HG02973 (cell line): Measurements from ENCODE around the gene MYO5A.

Experiments
- ATAC-seq: cut with Tn5 transposase; IDR thresholded peaks from one replicate; pipeline ENCODE4 v1.9.1; 2021; ENCODE audit warnings: moderate library complexity; ENCODE audit not compliant: unreplicated experiment

The MYO5A gene

DNA sequence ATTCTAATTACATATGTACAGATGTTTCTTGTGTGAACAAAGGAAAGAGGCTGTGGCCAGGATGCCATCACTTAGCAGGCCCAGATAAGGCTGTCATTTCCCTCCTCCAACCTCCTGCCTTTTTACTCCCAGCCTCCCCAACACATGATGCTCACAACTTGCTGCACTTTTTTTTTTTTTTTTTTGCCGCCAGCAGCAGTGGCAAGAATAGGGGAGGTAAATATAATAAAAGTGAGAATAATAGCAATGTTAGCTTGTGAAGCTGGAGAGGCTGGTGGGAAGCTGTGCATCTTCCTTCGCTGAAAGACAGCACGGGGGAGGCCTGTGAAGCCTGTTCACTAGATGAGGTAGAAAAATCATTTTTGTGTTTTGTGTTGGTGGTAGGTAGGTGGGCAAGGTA, 190.6 kb downstream of the MYO5A start:
- no peak for ATAC-seq

DNA sequence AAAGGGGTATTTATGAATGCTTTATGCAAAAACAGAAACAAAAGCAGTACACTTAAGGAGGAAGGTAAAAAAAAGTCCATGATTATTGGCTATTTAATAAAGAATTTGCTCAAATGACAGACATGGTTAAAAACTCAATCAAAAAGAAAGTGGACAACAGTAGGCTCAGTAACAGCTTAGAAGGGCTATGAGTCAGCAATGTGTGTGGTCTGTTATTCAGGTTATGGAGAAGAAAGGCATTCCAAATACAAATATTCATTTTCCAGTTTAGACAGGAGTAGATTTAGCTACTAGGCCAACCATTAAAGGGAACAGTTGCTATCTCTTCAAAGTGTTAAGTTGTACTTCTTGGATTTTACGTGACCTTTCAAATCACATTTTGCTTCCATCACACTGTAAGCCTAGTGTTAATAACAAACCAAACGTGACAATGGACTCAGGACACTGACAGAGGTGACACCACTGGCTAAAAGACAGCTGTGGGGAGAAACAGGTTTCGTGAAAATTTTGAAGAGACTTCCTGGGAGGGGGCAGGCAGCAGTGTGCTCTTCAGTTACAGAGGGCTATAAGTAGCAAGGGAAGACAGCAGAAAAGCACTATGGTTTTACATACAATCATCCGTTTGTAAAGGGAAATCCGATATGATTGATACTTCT, 191.4 kb downstream of the MYO5A start:
- ATAC-seq, result no peak

DNA sequence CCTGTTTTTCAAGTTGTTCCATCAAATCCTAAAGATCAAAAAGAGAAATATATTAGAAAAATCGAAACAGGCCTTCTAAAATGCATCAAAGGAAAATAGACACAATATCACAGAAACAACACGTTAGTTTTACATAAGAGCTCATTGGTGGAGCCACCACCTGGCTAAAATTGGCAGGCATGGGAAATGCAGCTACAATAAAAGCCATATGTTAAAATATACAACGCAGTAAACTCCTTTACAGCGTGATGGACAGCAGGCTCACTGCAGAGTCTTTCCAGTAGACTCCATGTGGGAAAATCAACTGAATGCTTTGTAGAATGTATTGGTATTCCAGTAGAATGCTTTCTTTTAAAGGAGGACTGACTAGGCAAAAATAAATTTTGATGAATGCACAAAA, 192.2 kb downstream of the MYO5A start:
- ATAC-seq, result no peak

DNA sequence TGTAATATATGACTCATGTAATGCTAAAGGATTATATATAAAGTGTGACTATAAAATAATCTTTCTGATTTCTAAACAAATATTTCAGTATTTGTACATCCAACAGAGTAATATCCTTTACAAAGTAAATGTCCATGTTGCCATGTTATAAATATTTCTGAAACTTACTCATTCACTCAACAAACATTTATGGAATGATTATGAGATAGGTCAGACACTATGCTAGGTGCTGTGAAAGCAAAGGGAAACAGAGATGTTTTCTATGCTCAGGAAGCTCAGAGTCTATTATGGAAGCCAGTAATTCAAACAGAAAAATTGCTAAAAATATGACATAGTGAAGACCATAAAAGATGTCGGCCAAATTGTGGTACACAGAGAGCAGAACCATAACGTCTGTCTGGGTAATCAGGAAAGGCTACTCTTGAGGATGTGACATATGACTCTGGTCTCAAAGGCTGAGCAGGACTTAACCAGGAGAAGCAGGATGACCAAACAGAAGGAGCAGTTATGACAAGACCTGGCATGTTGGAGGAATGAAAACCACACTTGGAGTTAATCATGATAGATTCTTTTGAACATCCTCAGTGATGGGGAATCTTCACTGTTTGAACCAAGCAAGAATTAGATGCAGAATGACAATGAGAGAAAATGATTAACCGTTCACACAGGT, 194.1 kb downstream of the MYO5A start:
- no peak for ATAC-seq

DNA sequence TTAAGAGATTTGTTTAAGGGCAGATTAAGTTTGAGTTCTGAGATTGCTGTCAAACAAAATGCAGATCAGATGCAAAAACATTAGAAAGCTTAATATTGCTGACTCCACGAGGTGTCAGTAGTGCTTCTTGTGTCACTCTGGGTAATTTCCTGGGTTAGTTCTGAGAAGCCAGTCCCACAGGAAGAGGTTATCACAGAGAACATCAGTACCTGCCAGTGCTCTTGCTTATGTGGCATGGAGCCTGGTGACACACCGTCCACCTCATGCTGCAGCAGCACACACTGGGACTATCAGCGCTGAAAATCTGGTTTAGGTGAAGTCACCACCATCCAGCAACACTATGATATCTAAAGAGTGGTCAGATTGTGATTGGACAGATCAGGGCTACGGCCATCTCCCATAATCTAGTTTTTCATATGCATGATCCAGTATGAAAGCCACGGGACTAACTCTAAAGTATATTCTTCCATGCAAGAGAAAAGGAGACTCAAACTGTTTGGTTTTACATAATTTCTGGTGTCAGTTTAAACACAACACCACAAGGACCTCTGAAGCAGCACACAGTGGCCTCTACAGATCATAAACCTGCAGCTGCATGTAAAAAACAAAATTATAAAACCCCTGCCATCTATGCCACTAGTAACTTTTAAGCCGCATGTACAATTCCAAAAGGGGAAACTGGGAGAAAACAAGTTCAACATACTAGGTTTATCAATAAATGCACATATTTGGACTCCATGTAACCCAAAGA, 197.0 kb downstream of the MYO5A start:
- peak; percentile 77 for ATAC-seq

DNA sequence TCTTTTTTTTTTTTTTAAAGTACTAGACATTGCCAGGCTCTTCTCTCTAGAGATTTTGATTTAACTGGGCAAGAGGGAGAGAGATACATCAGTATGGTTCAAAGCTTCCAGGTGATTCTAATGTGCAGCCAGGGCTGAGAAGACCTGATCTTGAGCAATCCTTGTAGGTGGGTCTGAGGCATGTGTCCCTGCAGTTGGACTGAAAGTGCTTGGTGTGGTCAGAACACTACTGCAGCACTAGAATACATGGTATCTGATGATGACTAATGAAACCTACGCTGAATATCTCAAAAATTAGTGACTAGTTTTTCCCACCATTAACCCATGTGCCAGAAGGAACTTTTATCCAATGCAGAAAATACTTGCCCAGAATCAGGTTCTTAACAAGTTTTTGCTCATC, 198.7 kb downstream of the MYO5A start:
- no peak for ATAC-seq

DNA sequence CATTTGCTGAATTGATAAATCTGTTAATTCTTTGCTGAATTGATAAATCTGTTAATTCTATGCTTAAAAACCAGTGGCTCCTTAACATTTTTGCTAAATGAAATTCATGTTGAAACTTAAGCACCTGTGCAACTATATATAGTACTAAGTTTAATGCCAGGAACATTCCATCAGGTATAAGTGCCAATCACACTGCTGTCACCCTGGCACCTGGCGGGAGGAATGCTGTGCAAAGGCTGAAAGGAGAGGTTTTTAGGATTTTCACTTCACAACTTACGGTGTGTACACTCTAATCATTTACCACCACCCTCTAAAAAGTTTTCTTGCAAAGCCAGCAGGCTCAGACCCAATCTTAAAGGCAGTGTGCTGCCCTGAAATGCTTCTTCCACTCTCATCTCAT, 199.5 kb downstream of the MYO5A start:
- ATAC-seq, result no peak

DNA sequence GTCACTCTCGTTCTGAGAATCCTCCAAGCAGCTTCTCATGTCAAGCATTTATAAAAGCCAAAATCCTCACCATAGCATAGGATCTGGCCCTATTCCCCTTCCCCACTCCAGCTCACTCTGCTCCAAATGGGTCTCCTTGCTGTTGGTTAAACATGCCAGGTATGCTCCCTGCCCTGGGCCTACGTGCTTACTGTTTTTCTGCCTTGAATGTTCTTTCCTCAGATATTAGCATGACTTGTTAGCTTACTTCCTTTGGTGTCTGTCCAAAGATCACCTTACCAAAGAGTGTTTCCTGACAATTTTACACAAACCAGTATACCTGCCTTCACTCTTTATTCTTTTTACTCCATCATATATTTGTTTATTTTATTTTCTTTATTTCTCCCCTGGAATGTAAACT, 200.0 kb downstream of the MYO5A start:
- no peak for ATAC-seq

DNA sequence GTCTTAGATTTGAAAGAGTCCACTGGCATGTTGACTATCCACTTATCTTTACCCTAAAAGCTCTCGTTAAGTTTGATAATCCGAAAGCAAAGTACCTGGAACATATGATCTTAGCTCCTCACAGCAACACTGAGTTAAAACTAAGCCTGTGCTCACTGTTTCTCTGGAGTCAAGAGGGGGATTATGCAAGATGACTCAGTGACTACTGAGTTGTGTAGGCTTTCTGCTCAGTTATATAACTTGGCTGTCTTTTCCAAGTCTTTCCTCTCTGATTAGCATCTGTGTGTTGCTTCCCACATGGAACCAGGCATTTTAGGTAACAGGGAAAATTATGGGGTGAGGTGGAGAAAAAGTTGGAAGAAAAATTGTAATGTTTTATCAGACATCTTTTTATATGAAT, 201.9 kb downstream of the MYO5A start:
- ATAC-seq, result no peak

DNA sequence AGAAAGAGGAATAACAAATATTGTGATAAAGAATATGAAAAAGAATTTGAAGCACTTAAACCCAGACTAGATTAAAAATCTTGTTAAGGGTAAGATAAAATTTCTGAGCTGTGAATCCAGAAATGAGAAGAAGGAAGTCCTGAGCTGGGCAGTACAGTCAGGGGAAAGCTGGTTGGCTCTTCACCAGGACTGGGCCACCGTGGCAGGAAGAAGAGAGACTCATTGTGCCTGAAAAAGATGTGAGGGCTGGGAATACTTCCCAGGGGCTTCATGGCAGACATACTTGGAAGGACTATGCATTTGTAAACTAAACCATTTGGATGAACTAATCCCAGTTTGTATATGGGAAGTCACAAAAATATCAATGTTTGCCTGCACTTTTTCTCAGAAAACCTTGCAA, 204.6 kb downstream of the MYO5A start:
- no peak for ATAC-seq

DNA sequence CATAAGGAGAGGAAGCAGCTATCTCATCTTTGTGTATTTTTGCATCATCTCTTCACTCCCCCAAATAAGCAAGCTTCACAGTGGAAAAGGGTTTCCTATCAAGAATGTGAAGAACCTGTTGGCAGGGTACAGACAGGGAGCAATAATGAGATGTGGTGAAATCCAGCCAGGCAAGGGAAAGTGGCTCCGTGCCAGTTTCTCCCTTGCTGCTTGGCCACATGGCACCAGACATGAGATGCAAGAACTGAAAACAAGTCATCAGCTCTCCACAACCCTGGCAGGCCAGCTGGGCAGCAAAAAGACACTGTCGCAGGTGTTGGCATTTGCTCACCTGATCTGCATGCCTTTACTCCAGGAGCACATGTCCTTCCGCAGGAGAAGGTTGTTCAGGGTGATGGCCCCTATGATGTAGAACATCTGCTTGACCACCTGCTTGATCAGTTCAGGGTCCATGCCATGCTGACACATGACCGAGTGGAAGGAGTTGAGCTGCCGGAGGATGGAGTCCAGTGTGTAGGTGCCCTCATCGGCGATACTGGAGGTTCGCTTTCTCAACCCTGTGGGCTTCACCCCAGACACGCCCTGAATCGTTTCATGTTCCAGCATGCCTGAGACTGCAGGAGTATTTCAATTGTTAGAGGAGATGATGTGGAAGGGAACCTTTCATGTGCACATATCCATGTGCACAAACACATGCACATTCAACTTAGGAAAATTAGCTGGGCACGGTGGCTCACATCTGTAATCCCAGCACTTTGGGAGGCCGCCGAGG, 209.8 kb downstream of the MYO5A start:
- ATAC-seq, result no peak

DNA sequence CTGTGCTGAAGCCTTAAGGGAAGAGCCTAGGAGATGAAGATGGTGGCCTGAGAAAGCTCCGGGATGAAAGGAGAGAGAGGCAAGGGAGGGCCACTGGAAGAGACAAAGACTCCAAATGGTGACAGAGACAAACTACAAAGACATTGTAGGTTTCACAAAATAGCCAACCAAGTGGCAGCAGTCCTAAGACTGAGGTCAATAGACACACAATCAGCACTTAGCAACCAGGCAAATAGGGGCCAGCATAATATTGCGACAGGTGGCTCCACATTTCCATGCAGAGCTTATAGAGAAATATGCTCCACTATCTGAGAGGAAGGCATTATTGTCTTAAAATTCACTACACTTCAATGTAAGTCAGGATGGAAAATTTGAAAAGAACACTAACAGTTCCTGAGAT, 211.0 kb downstream of the MYO5A start:
- no peak for ATAC-seq

DNA sequence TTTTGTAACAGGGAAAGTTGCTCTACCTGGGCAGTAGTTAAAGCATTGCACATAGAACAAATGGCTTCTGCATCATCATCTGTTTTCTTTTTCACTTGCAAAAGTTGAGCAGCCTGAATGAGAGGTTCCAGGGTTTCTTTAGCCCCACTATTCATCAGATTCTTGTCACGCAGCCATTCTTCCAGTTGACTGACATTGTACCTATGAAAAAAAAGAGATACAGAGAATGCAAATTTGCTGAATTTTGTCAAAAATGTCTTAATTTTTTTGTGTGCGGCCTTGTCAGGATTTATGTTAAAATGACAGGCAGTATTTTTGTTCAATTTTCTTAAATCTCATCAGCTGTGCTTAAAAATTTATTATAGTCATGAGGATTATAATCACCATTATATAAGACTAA, 211.7 kb downstream of the MYO5A start:
- no peak for ATAC-seq

DNA sequence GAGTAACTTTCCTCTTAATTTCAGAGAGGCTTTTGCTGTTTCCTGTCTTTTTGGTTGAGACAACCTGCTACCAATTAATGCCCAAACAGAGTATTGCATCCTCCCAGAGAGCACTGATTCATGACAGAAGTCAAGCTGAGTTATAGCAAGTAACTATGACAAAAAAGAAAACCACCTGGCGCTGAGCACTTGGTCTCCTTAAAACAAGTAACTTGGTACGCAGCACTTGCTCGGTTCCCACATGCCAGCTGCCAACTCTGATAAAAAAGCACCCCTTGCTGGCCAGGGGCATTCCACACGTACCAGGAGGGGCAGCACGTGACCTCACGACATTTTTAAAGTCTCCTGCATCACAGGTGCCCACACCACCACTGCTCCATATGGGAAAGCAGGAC, 219.5 kb downstream of the MYO5A start:
- ATAC-seq, result peak; percentile 49

DNA sequence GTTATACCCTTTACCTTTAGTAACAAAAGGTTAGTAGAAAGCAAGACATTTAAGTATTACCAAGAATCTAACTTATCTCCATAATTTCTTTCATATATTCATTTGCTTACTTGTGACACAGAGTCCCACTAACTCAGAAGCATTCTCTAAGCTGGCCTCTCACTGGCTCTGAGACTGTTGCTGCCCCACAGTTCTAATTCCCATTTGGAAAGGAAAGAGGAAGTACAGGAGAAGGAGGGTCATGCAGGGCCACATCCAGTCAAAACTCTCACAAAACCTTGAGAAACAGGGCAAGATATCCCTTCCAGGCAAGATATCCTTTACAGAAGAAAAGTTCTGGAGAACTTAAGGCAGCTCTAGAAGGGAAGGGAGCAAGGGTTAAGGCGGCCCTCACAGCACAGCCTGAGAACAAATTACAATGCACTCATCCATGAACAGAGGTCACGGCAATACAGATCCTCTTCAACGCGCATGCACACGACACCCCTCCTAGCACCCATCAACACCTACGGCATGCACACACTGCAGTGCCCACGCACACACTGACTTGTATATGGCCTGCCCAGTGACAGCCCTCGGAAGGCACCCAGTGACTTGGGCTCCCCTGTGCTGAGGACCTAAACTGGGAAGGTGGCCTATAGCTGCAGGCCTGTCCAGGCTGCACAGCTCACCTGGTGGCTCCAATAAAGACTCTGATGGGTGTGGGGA, 220.1 kb downstream of the MYO5A start:
- peak; percentile 83 for ATAC-seq

DNA sequence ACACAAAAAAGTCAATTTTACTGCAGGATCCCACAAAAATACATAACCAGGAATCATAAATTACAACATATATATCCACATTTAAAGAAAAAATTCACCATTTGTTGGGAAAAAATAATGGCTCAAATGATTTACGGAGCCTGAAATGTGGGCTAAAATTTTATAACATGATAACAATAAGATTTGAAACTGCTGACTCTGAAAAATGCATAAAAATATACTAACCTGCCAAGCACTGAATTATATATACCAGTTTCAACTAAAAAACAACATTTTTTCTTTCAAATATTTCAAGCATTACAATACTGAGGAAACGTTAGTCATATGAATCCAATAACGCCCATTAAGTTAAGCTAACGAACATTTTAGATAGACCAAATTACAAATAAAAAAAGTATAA, 220.8 kb downstream of the MYO5A start:
- ATAC-seq, result no peak

DNA sequence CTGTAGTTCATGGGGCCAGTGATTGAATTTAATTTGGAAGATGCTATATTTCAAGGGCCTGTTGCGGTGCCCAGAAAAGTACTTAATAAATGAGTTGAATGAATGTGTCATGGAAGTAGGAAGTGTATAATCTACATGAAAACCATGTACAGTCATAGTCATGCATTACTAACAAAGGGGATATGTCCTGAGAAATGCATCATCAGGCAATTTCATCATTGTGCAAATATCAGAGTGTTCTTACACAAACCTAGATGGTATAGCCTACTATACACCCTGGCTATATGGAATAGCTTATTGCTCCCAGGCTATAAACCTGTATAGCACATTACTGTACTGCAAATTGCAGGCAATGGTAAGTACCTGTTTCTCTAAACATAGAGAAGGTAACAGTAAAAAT, 222.4 kb downstream of the MYO5A start:
- no peak for ATAC-seq

DNA sequence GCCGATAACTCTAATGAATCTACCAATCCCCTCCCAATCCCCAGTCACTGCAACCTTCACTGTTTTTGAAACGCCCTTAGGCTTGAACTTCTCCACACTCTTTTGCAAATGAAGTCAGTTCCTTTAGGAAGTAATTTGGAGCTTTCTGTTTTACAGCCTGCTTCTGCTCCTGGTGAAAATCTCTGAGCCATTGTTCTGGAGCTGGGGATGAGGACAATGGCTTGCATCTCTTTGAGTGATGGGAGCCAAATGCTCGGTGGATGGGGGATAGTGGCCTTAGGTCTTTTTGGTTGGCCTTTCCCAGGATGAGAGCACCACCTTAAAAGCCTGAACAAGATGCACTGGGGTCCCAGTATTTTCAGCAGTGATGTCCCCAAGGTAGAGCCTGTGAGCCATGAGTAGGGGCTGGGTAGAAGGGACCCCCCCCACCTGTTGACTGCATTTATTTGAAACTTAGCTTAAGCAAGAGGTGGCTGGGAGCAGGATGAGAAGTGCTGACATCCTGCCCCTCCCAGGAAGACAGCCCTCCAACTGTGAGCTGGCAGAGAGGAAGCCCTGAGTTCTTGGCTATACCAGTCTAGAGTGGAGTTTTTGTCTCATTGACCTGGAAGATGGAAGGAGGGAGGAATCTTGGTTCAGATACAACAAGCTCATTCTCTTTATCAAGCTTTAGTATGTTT, 225.4 kb downstream of the MYO5A start:
- no peak for ATAC-seq

DNA sequence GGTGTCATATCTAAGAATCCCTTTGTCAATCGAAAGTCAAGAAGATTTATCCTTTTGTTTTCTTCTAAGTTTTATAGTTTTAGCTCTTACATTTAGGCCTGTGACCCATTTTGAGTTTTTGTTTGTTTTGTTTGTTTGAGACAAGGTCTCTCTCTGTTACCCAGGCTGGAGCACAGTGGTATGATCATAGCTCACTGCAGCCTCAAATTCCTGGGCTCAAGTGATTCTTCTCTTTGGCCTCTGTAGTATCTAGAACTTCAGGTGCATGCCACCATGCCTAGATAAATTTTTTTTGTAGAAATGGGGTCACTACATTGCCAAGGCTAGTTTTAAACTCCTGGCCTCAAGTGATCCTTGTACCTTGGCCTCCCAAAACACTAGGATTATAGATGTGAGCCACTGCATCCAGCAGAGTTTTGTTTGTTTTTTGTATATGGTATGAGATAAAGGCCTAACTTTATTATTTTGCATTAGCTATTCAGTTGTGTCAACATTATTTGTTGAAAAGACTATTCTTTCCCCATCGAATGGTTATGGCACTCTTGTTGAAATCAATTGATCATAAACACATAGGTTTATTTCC, 227.3 kb downstream of the MYO5A start:
- ATAC-seq, result no peak

DNA sequence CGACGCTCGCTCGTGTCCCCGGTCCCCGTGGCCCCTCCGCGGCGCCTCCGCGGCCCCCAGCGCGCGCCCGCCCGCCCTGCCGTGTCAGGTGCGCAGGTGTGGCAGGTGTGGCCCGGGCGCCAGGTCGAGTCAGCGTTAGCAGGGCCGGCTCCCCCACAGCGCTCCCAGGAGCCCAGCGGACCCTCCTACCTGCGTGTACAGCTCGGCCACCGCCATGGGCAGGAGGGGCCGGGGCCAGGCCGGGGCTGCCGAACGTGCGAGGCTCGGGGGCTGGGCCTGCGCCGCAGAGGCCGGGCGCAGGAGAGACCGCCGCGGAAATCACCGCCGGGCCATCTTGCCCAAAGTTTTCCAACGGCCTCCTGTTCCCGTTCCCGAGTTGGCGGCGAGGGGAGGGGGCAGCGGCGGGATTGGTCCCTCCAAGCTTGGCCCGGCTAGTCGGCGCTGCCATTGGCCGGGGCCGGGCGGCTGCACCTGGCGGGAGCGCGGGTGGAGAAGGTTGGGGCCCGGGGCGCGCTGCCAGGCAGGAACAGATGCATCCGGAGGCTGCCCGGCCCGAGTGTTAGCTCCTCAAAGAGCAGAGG, 233.2 kb downstream of the MYO5A start, which contains the start of gene MYO5C:
MYO5C (minus strand) TSS at position 384 of the 581 bp plus-strand sequence; CDS start at position 216, 168 bp downstream.
- ATAC-seq, result no peak
